ENCODE data around the gene RRP1. TPM values are rescaled to one million over a fixed set of nuclear protein-coding genes. Genes with fewer than 3 reads are reported as not detected.

Gene RRP1
- total RNA-seq, 1 donor from 2014 or later, result 18.2 TPM

GRCh38 chr21:43772425-43772821 lies 17.0 kb upstream of the RRP1 start:
- Histone ChIP-seq H3K27ac (no peak overlapping the region), H3K4me3 (no peak overlapping the region), H3K27me3 (no peaks in the 10 kb centered on the region), H3K4me1 (peaks cover 29% of the 10 kb centered on the region), H3K36me3 (peaks cover 0 to 20% of the 10 kb centered on the region in 2 donors), H3K9me3 (no peaks in the 10 kb centered on the region)
- no peak for TF ChIP-seq POLR2AphosphoS5 (IDR thresholded peaks at IDR 0.05; ENCODE audit: insufficient read depth in 1 of 2, low read depth in 1 of 2)
- TF ChIP-seq CTCF (IDR thresholded peaks at IDR 0.05), result no peak
- no peak for TF ChIP-seq POLR2A (IDR thresholded peaks at IDR 0.05)
- intact Hi-C loops (cut with DNase I), result loop anchor here (10.0 kb wide), 1 partner anchor 48 kb away; no protein-coding TSS in a partner anchor
- DNase-seq (ENCODE audit: extremely low spot score in 2 of 2), result no peak

- intact Hi-C loops (cut with DNase I), result loop anchor here (10.0 kb wide), 1 partner anchor 49 kb away; no protein-coding TSS in a partner anchor
- TF ChIP-seq CTCF (IDR thresholded peaks at IDR 0.05) (no peak), POLR2AphosphoS5 (IDR thresholded peaks at IDR 0.05; ENCODE audit: insufficient read depth in 1 of 2, low read depth in 1 of 2) (no peak), POLR2A (IDR thresholded peaks at IDR 0.05) (no peak)
- H3K27ac ChIP-seq, result peak overlapping the region; percentile 92
- no peaks in the 10 kb centered on the region for H3K9me3 ChIP-seq
- H3K4me1 ChIP-seq, result peaks cover 16% of the 10 kb centered on the region
- no peak for DNase-seq (ENCODE audit: extremely low spot score in 2 of 2)
- H3K36me3 ChIP-seq, result peaks cover 0 to 20% of the 10 kb centered on the region in 2 donors
- no peaks in the 10 kb centered on the region for H3K27me3 ChIP-seq
- H3K4me3 ChIP-seq, result peak overlapping the region in 1 of 2 donors; percentile 81
Measured at GRCh38 chr21:43774163-43774562, 15.2 kb upstream of the RRP1 start.

GRCh38 chr21:43775190-43775589 lies 14.2 kb upstream of the RRP1 start:
- H3K4me3 ChIP-seq, result peak overlapping the region; percentile 81
- DNase-seq (ENCODE audit: extremely low spot score in 2 of 2), result no peak
- H3K9me3 ChIP-seq, result no peaks in the 10 kb centered on the region
- H3K27ac ChIP-seq, result peak overlapping the region; percentile 92
- TF ChIP-seq POLR2A (IDR thresholded peaks at IDR 0.05), result no peak
- TF ChIP-seq POLR2AphosphoS5 (IDR thresholded peaks at IDR 0.05; ENCODE audit: insufficient read depth in 1 of 2, low read depth in 1 of 2), result no peak
- TF ChIP-seq CTCF (IDR thresholded peaks at IDR 0.05), result no peak
- intact Hi-C loops (cut with DNase I), result loop anchor here (5.0 to 10.0 kb wide), 2 partner anchors 50 to 118 kb away; partner anchors contain the start of genes HSF2BP and RRP1B
- H3K27me3 ChIP-seq, result no peaks in the 10 kb centered on the region
- peaks cover 16% of the 10 kb centered on the region for H3K4me1 ChIP-seq
- H3K36me3 ChIP-seq, result peaks cover 0 to 20% of the 10 kb centered on the region in 2 donors

GRCh38 chr21:43775795-43776430 lies 13.5 kb upstream of the RRP1 start, which contains the start of gene CSTB:
Gene CSTB, minus strand, starts transcription at chr21:43776308. Its CDS starts 39 bp downstream, at chr21:43776269.
- no peak for DNase-seq (ENCODE audit: extremely low spot score in 2 of 2)
- TF ChIP-seq POLR2AphosphoS5 (IDR thresholded peaks at IDR 0.05; ENCODE audit: insufficient read depth in 1 of 2, low read depth in 1 of 2), result peak in 1 of 2 donors; percentile 66
- no peak for TF ChIP-seq CTCF (IDR thresholded peaks at IDR 0.05)
- peak in 1 of 2 donors; percentile 59 for TF ChIP-seq POLR2A (IDR thresholded peaks at IDR 0.05)
- intact Hi-C loops (cut with DNase I), result loop anchor here (5.0 to 10.0 kb wide), 2 partner anchors 51 to 119 kb away; partner anchors contain the start of genes HSF2BP and RRP1B
- Histone ChIP-seq H3K4me1 (peaks cover 16% of the 10 kb centered on the region), H3K4me3 (peak within 1 kb of the TSS; percentile 81), H3K27ac (peak within 1 kb of the TSS; percentile 92), H3K36me3 (peaks cover 0 to 20% of the 10 kb centered on the region in 2 donors), H3K9me3 (no peaks in the 10 kb centered on the region), H3K27me3 (no peaks in the 10 kb centered on the region)

GRCh38 chr21:43777953-43778352 lies 11.4 kb upstream of the RRP1 start:
- H3K27me3 ChIP-seq, result no peaks in the 10 kb centered on the region
- H3K36me3 ChIP-seq, result peaks cover 0 to 17% of the 10 kb centered on the region in 2 donors
- no peak overlapping the region for H3K27ac ChIP-seq
- H3K4me3 ChIP-seq, result no peak overlapping the region
- TF ChIP-seq POLR2A (IDR thresholded peaks at IDR 0.05), result no peak
- TF ChIP-seq POLR2AphosphoS5 (IDR thresholded peaks at IDR 0.05; ENCODE audit: insufficient read depth in 1 of 2, low read depth in 1 of 2), result no peak
- no peak for TF ChIP-seq CTCF (IDR thresholded peaks at IDR 0.05)
- peaks cover 21% of the 10 kb centered on the region for H3K4me1 ChIP-seq
- intact Hi-C loops (cut with DNase I), result loop anchor here (5.0 to 10.0 kb wide), 2 partner anchors 53 to 121 kb away; partner anchors contain the start of genes HSF2BP and RRP1B
- H3K9me3 ChIP-seq, result no peaks in the 10 kb centered on the region
- DNase-seq (ENCODE audit: extremely low spot score in 2 of 2), result no peak

All from vagina (tissue), 2 donors.